Measurements from ENCODE around the gene EPB41. TPM values are rescaled to one million over a fixed set of nuclear protein-coding genes. Genes with fewer than 3 reads are reported as not detected.

The EPB41 gene
- total and polyA plus RNA-seq, 2 experiments from 2014 or later = 26.8 to 112 TPM

GRCh38 chr1:29112705-29113412, 198.5 kb downstream of the EPB41 start:
- H3K79me2 ChIP-seq (replicated peaks; ENCODE audit: insufficient read depth) = no peaks in the 10 kb centered on the region
- ATAC-seq = peak; percentile 90
- 0 out of 2 replicates have a peak overlapping the region, but pooled peaks have one; percentile 4 for H3K27ac Mint-ChIP-seq
- H4K20me1 ChIP-seq (replicated peaks; ENCODE audit: insufficient read depth) = no peaks in the 10 kb centered on the region
- peak overlapping the region; percentile 17; the same call in 1 of the 2 replicates for H3K4me2 ChIP-seq
- H3K27me3 Mint-ChIP-seq (ENCODE audit: insufficient read depth, low read depth, poor library complexity) = peaks cover 8% of the 10 kb centered on the region
- H3K27me3 ChIP-seq (ENCODE audit: insufficient read depth) = no peaks in the 10 kb centered on the region
- no peaks in the 10 kb centered on the region for H3K9me2 ChIP-seq (ENCODE audit: insufficient read depth)
- DNase-seq (ENCODE audit: low spot score) = peak; percentile 52
- peaks cover 19% of the 10 kb centered on the region for H3K4me1 Mint-ChIP-seq
- H3F3A ChIP-seq (replicated peaks; ENCODE audit: low read depth) = peaks cover 4% of the 10 kb centered on the region; the same call in 1 of the 2 replicates
- H3K4me3 Mint-ChIP-seq = no peak overlapping the region
- peaks cover 11% of the 10 kb centered on the region; the same call in 1 of the 2 replicates for H3K4me1 ChIP-seq (ENCODE audit: insufficient read depth)
- no peak overlapping the region for H3K27ac ChIP-seq (ENCODE audit: low read depth)
- no peak for TF ChIP-seq POLR2AphosphoS5 (IDR thresholded peaks at IDR 0.05; ENCODE audit: low read depth)
- no peak for TF ChIP-seq ZNF331 (CRISPR knock-in tag; IDR thresholded peaks at IDR 0.05; ENCODE audit: low read depth)
- no peak for TF ChIP-seq EZH2 (IDR thresholded peaks at IDR 0.05; ENCODE audit: low read depth, unreplicated experiment)
- no peak for TF ChIP-seq CTCF (conservative IDR thresholded peaks at IDR 0.05; ENCODE audit: low read depth in 2 of 2)
- TF ChIP-seq REST (IDR thresholded peaks at IDR 0.05; ENCODE audit: unreplicated experiment) = no peak
- no peak for TF ChIP-seq CREB1 (CRISPR knock-in tag; IDR thresholded peaks at IDR 0.05; ENCODE audit: low read depth)
- no peak for TF ChIP-seq ETS1 (IDR thresholded peaks at IDR 0.05)
- no peak overlapping the region for H3K4me3 ChIP-seq
- no peak overlapping the region for H2AFZ ChIP-seq
- peaks cover 30% of the 10 kb centered on the region for H3K36me3 Mint-ChIP-seq (ENCODE audit: low read depth)
- no peaks in the 10 kb centered on the region for H3K9me3 Mint-ChIP-seq
- H3K36me3 ChIP-seq (ENCODE audit: insufficient read depth) = 0 out of 2 replicates have a peak, but pooled peaks cover 6% of the 10 kb centered on the region
